Suprapubic skin (tissue), 4 donors: ENCODE data around the gene ACOD1.

Experiments used
- CTCF ChIP-seq, 2 donors: fragments of 200-600 bp in 1 of 2; fragments of 450-650 bp in 1 of 2; sonication (generic) in 1 of 2; IDR thresholded peaks; one replicate each; pipeline ENCODE4 v1.5.1; 2016 to 2019; ENCODE audit warnings: antibody characterized with exemption in 2 of 2, mild to moderate bottlenecking in 1 of 2, moderate library complexity in 1 of 2
- EP300 ChIP-seq: sonication (generic); formaldehyde crosslinking; IDR thresholded peaks from one replicate; pipeline ENCODE4 v1.6.1; 2017; ENCODE audit warnings: antibody characterized with exemption
- POLR2A ChIP-seq, 2 donors: fragments of 450-650 bp; IDR thresholded peaks; one replicate each; pipeline ENCODE4 v1.6.1; 2017; ENCODE audit warnings: antibody characterized with exemption in 2 of 2, mild to moderate bottlenecking in 2 of 2, moderate library complexity in 2 of 2
- POLR2AphosphoS5 ChIP-seq, 3 donors: sonication (generic); formaldehyde crosslinking; IDR thresholded peaks; one replicate each; pipeline ENCODE4 v1.6.1; 2017; ENCODE audit warnings: antibody characterized with exemption in 3 of 3

- TF ChIP-seq CTCF (IDR thresholded peaks at IDR 0.05) (no peak), POLR2A (IDR thresholded peaks at IDR 0.05) (no peak), POLR2AphosphoS5 (IDR thresholded peaks at IDR 0.05) (no peak), EP300 (no peak)
Observed at GRCh38 chr13:77000475-77000874, 52.2 kb downstream of the ACOD1 start.
